ENCODE data around the gene VPS37B.
A peak's percentile ranks its signal among the peaks of the same experiment; 100 is the strongest.

VPS37B gene

DNA sequence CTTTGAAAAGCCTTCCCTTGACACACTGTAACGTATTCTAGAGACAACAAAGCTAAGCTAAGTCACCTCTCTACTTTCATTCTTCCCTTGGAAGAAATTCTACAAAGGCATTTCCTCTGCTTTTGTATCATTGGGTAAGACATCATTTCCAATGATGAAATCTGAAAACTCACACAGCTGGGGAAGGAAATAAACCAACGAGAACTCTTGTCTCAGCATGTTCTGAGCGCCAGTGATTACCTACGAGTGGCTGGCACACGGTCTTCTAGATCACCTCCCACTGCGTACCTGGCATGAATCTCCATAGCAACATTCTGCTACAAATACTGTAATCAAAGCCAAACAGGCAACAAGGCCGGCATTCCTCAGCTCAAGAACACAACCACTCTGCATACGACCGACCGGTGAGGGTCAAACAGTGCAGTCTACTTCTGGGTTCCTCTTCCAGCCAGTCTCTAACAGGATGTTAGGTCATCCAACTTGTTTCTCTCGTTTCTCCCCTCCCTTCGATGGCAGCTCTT lies 7.6 kb downstream of the VPS37B start:
- ATAC-seq = peak; percentile 67
- TF ChIP-seq TOX (CRISPR knock-in tag; IDR thresholded peaks at IDR 0.05; ENCODE audit: borderline replicate concordance) (no peak), ESRRG (CRISPR knock-in tag; IDR thresholded peaks at IDR 0.05) (no peak), ZNF565 (CRISPR knock-in tag; conservative IDR thresholded peaks at IDR 0.05; ENCODE audit: low read depth) (no peak), RARB (CRISPR knock-in tag; IDR thresholded peaks at IDR 0.05) (no peak), BACH2 (CRISPR knock-in tag; IDR thresholded peaks at IDR 0.05; ENCODE audit: borderline replicate concordance) (no peak)
- TF ChIP-seq, protein P1, sequence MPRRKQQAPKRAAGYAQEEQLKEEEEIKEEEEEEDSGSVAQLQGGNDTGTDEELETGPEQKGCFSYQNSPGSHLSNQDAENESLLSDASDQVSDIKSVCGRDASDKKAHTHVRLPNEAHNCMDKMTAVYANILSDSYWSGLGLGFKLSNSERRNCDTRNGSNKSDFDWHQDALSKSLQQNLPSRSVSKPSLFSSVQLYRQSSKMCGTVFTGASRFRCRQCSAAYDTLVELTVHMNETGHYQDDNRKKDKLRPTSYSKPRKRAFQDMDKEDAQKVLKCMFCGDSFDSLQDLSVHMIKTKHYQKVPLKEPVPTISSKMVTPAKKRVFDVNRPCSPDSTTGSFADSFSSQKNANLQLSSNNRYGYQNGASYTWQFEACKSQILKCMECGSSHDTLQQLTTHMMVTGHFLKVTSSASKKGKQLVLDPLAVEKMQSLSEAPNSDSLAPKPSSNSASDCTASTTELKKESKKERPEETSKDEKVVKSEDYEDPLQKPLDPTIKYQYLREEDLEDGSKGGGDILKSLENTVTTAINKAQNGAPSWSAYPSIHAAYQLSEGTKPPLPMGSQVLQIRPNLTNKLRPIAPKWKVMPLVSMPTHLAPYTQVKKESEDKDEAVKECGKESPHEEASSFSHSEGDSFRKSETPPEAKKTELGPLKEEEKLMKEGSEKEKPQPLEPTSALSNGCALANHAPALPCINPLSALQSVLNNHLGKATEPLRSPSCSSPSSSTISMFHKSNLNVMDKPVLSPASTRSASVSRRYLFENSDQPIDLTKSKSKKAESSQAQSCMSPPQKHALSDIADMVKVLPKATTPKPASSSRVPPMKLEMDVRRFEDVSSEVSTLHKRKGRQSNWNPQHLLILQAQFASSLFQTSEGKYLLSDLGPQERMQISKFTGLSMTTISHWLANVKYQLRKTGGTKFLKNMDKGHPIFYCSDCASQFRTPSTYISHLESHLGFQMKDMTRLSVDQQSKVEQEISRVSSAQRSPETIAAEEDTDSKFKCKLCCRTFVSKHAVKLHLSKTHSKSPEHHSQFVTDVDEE (CRISPR knock-in tag; IDR thresholded peaks at IDR 0.05) = no peak
- TF ChIP-seq, protein P2, sequence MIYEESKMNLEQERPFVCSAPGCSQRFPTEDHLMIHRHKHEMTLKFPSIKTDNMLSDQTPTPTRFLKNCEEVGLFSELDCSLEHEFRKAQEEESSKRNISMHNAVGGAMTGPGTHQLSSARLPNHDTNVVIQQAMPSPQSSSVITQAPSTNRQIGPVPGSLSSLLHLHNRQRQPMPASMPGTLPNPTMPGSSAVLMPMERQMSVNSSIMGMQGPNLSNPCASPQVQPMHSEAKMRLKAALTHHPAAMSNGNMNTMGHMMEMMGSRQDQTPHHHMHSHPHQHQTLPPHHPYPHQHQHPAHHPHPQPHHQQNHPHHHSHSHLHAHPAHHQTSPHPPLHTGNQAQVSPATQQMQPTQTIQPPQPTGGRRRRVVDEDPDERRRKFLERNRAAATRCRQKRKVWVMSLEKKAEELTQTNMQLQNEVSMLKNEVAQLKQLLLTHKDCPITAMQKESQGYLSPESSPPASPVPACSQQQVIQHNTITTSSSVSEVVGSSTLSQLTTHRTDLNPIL (CRISPR knock-in tag; IDR thresholded peaks at IDR 0.05; ENCODE audit: low read depth) = no peak
- TF ChIP-seq, protein P3, sequence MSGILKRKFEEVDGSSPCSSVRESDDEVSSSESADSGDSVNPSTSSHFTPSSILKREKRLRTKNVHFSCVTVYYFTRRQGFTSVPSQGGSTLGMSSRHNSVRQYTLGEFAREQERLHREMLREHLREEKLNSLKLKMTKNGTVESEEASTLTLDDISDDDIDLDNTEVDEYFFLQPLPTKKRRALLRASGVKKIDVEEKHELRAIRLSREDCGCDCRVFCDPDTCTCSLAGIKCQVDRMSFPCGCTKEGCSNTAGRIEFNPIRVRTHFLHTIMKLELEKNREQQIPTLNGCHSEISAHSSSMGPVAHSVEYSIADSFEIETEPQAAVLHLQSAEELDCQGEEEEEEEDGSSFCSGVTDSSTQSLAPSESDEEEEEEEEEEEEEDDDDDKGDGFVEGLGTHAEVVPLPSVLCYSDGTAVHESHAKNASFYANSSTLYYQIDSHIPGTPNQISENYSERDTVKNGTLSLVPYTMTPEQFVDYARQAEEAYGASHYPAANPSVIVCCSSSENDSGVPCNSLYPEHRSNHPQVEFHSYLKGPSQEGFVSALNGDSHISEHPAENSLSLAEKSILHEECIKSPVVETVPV (CRISPR knock-in tag; IDR thresholded peaks at IDR 0.05) = no peak

DNA sequence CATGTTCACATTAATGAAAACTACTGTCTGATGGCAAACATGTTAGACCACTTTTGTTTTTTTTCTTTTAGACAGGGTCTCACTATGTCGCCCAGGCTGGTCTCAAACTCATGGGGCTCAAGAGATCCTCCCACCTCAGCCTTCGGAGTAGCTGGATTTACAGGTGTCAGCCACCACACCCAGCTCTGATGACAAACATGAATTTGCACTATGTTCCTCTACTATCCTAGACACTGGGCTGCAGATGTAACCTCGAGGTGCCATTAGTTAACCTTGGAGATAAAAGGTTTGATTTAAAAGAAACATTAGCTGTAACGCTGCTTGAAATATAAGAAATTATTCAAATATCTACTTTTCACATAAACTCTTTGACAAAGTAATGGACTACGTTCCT lies 8.1 kb downstream of the VPS37B start:
- no peak for ATAC-seq
- TF ChIP-seq, protein P4, sequence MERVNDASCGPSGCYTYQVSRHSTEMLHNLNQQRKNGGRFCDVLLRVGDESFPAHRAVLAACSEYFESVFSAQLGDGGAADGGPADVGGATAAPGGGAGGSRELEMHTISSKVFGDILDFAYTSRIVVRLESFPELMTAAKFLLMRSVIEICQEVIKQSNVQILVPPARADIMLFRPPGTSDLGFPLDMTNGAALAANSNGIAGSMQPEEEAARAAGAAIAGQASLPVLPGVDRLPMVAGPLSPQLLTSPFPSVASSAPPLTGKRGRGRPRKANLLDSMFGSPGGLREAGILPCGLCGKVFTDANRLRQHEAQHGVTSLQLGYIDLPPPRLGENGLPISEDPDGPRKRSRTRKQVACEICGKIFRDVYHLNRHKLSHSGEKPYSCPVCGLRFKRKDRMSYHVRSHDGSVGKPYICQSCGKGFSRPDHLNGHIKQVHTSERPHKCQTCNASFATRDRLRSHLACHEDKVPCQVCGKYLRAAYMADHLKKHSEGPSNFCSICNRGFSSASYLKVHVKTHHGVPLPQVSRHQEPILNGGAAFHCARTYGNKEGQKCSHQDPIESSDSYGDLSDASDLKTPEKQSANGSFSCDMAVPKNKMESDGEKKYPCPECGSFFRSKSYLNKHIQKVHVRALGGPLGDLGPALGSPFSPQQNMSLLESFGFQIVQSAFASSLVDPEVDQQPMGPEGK (CRISPR knock-in tag; IDR thresholded peaks at IDR 0.05; ENCODE audit: borderline replicate concordance) = no peak
- TF ChIP-seq ZNF565 (CRISPR knock-in tag; conservative IDR thresholded peaks at IDR 0.05; ENCODE audit: low read depth) (no peak), TOX (CRISPR knock-in tag; IDR thresholded peaks at IDR 0.05; ENCODE audit: borderline replicate concordance) (no peak), OSR1 (CRISPR knock-in tag; IDR thresholded peaks at IDR 0.05) (no peak), RARB (CRISPR knock-in tag; IDR thresholded peaks at IDR 0.05) (no peak), CSDC2 (CRISPR knock-in tag; IDR thresholded peaks at IDR 0.05) (no peak)
- TF ChIP-seq, protein P3 (CRISPR knock-in tag; IDR thresholded peaks at IDR 0.05) = no peak

DNA sequence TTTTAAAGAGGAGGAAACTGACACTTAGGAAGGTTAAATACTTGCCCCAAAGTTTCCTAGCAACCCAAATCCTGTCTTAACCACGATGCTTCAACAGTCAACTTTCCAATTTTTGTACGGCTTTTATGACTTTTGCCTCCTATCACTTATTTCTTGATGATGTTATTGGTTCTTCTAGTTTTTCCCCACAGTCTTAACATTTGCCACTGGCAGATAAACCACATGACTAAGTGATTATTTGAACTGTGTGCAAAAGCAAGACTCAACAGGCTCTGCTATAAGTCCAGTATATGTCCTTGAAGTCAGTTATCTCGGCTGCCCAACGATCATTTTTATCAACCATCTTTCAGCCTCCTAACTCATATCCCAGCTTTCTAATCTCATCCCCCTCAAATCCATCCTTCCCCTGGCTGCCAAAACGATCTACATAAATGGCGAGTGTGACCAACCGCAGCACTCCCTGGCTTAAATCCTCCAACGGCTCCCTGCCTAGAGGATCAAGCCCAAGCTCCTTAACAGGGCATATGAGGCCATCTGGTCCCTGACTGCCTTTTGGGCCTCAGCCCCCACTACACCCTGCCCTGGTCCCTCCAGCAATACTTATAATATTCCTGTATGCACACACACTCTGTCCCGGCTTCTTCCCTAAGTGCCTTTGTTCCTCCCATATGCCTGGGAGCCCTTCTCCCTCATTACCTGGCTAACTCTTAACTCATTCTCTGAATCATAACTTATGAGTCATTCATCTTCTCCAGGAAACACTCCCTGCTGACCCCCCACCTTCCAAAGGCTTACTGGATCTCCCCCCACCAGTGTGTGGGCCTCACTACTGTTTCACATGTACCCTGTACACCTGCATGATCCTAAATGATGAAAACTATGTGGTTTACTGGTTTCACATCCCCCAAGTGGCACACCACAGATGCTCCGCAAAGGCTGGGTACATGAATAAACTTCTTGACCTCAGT lies 8.8 kb downstream of the VPS37B start:
- TF ChIP-seq, protein P4 (CRISPR knock-in tag; IDR thresholded peaks at IDR 0.05; ENCODE audit: borderline replicate concordance) = peak; percentile 85; the same call in 1 of the 2 replicates
- TF ChIP-seq, protein P2 (CRISPR knock-in tag; IDR thresholded peaks at IDR 0.05; ENCODE audit: low read depth) = no peak
- peak; percentile 74 for ATAC-seq

Measured in SK-N-SH treated with all-trans-retinoic acid at 6 μM for 48 hours (cell line).